HL-60/S4 (cell line): ENCODE measurements around the gene ESRRB.

Experiments used
- in situ Hi-C: fragments of 300-500 bp; cut with MboI; formaldehyde crosslinking; loops from 2 replicates; pipeline ENCODE4 v1.14.3; 2022; ENCODE audit warnings: low sequenced_read_pairs

Gene ESRRB

DNA sequence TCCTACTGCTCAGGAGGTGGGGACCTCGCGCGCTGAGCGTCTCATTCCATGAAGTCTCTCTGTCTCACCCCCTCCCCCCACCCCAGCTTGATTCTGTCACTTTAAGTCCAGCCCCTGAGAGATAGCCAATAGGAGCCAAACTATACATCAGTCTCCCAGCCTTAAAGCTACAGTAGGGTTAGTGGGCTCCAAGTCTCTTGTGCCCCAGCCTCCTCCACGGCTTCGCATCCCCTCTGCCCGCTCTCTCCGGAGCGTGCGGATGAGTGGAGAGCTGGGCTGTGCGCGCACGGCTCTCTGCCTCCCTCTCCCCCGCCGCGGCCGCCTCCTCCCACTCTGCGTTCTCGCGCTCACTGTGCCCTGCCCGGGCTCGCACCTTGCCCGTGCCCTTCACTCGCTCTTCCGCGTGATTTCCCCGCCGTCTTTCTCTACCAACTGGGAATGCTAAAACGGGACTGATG lies at the start of gene ESRRB:
ESRRB (plus strand) TSS at position 191 of the 458 bp plus-strand sequence; CDS start at position 456, 265 bp downstream.
- in situ Hi-C loops, result loop anchor here (25.0 kb wide), 1 partner anchor 314 kb away; no protein-coding TSS in a partner anchor

GRCh38 chr14:76326918-76327689 lies 48.8 kb upstream of the ESRRB start:
- in situ Hi-C loops, result no loop called here

DNA sequence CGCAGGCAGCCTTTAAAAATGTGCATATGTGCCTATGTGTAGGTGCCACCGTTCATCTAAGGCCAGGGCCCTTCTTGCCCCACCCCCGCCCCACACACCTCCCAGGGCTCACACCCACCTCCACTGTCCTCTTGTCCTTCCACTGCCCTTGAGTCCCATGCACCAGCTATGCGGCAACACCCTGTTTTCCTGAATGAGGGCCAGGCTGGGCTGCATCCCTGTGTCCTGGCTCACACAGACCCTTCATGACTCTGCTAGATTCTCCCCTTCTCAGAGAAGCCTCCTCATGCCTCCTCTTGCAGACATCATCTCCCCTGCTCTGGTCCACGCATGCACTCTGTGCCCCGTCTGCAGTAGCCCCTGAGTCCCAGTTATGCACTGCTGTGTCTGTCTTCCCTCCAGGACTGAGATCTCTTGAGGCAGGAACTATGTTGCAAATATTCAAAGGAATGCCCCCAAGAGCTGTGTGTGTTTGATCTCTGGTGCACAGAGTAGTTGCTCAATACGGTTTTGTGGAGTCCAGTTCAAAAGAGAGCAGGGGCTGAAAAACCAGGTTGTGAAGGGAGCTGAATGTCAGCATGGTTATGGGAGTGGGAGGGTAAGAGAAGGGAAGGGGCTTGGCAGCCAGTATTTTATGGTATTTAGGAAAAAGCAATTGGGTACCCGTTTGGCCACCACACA lies 47.3 kb upstream of the ESRRB start:
- in situ Hi-C loops, result no loop called here

- in situ Hi-C loops, result no loop called here
These were observed 46.6 kb upstream of the ESRRB start for GRCh38 chr14:76329154-76329928.

GRCh38 chr14:76329951-76330350 lies 46.0 kb upstream of the ESRRB start:
- in situ Hi-C loops, result no loop called here

- in situ Hi-C loops, result no loop called here
These were observed 45.3 kb upstream of the ESRRB start for GRCh38 chr14:76330411-76331327.

GRCh38 chr14:76331328-76332011 lies 44.5 kb upstream of the ESRRB start:
- in situ Hi-C loops, result no loop called here

- in situ Hi-C loops, result no loop called here
These were observed 42.3 kb upstream of the ESRRB start for GRCh38 chr14:76333664-76334063.

DNA sequence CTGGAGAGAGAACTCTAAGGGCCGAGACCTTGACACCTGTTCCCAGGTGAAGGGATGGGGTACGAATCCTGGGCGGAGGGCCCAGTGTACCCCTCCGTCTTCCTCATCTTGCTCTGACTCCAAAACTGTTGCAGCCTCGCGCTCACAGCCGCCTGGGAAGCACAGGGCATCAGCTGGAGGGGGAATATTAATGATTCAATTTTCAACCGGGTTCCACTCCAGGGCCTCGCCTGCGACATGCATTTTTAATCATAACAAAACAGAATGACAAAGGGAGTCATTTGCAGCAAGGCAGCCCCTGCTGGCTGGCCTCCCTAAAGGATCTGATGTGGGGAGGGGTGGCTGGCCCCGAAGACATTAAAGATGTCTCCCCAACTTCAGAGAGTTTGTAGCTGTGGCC lies 41.6 kb upstream of the ESRRB start:
- in situ Hi-C loops, result no loop called here

- in situ Hi-C loops, result no loop called here
These were observed 39.1 kb upstream of the ESRRB start for GRCh38 chr14:76336876-76337275.

DNA sequence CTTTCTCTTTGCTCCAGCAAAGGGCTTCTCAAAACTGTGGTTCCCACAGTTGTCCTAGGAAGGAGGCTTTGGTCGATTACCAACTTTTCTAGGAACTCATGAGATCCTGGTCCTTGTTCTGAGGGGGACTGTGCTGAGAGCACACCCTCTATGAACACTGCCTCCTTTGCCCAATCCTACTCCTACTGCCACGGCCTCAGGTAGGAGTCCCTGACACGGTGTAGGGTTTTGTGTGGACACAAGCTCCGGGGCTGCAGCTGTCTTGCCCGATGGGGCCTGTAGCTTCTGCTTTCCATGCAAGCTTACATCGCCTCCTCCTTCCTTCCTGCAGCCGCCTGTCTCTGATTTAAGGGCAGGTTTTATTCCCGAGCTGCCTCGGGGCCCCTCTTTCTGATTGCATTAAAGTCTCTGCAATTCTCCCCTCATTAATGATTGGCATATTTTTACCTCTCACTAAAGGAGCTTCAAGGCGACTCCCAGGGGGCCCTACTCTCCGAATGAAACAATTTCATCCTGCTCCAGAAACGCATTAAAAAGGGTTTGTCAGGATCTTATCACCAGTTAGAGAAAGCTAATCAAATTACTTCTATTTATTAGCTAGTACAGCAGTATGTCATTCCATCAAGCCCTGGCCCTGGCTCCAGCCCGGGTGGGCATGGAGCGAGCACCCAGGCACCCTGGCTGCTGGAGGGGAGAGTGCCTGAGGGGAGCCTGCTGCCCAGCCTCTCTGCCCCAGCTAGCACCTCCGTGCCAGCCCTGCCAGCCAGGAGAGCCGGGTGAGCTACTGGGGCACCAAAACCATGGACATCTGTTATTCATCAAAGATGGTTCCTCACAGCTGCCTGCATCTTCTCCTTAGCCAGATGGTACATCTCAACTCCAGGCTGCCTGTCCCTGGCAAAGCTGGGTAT lies 38.0 kb upstream of the ESRRB start:
- in situ Hi-C loops, result no loop called here

- in situ Hi-C loops, result no loop called here
These were observed 36.0 kb upstream of the ESRRB start for GRCh38 chr14:76339728-76340615.

DNA sequence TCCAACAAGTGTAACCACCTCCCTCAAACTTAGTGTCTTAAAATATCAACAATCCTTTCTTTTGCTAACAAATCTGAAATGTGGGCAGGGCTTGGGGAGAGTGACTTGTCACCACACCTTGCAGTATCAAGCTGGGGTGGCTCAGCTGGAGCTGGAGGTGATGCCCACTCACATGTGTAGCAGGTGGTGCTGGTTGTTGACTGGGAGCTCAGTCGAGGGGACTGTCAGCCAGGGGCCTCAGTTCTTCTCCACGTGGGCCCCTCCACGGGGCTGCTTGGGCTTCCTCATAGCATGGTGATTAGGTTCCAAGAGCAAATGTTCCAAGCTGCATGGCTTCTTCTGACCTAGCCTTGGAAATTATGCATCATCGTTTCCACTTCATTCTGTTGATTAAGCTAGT lies 32.6 kb upstream of the ESRRB start:
- in situ Hi-C loops, result no loop called here

GRCh38 chr14:76346391-76347160 lies 29.4 kb upstream of the ESRRB start:
- in situ Hi-C loops, result no loop called here

DNA sequence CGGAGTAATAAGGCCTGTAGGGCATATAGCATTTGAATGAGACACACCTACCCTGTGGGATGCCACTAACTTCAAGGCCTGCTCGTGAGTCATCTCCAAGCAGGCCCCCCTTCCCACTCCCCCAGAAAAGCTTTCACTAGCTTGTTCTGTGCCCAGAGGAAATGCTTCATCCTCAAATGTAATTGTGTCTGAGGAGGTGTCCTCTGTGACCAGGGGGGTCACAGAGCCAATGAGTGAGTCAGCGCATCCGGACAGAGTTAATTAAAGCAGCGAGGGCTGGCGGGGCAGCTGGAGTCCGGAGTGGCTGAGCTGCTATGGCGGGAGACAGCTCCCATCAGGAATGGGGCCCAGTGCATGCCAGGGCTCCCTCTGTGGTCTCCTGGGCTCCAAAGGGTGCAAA lies 27.0 kb upstream of the ESRRB start:
- in situ Hi-C loops, result no loop called here

- in situ Hi-C loops, result no loop called here
These were observed 25.9 kb upstream of the ESRRB start for GRCh38 chr14:76349993-76350392.

GRCh38 chr14:76350671-76351070 lies 25.3 kb upstream of the ESRRB start:
- in situ Hi-C loops, result no loop called here
